OCI-LY1 (cell line): Measurements from ENCODE around the gene HECTD1.
"Not testable (repeated sequence)": the region's sequence is repeated elsewhere in the genome, so short reads cannot be mapped to it uniquely, and the experiment has no call there.

ENCODE experiments used
- CTCF ChIP-seq: fragments of 200-600 bp; sonication (generic), shearing (Covaris generic); IDR thresholded peaks from 2 replicates; pipeline ENCODE4 v1.5.1; 2017; ENCODE audit warnings: mild to moderate bottlenecking, antibody characterized with exemption, low read length, moderate library complexity, mixed read lengths
- EZH2 ChIP-seq: fragments of 200-600 bp; sonication (generic), shearing (Covaris generic); IDR thresholded peaks from 2 replicates; pipeline ENCODE4 v1.8.0; 2017; ENCODE audit warnings: borderline replicate concordance, mixed run types, mild to moderate bottlenecking, antibody characterized with exemption, low read length, moderate library complexity, mixed read lengths

- TF ChIP-seq CTCF, EZH2: not testable (repeated sequence)
These were observed 15.0 kb downstream of the HECTD1 start for GRCh38 chr14:31192544-31192943.
